Natural killer cell (primary cell): ENCODE results near the gene FAM170B. TPM values are rescaled to one million over a fixed set of nuclear protein-coding genes. Genes with fewer than 3 reads are reported as not detected.
A peak's percentile ranks its signal among the peaks of the same experiment; 100 is the strongest.

Experiments
- ATAC-seq, 3 donors: fragments of 150-1000 bp in 2 of 3; fragments of 200-7000 bp in 1 of 3; cut with Tn5 transposase; 1 replicate in 1 of 3; 2 replicates in 2 of 3; pipeline ENCODE4 v1.10.0; 2021; ENCODE audit warnings: mild to moderate bottlenecking in 2 of 3, moderate library complexity in 2 of 3
- DNase-seq, 2 donors: peaks; one replicate each; pipeline versions ENCODE4 v3.0.0 to v3.0.0-alpha.2; 2013 to 2021; ENCODE audit warnings: mixed read lengths in 1 of 2
- H3K27ac ChIP-seq: one replicate; pipeline ENCODE4 v1.5.1; 2013; ENCODE audit warnings: mild to moderate bottlenecking, low read length
- H3K27me3 ChIP-seq: one replicate; pipeline ENCODE4 v1.6.1; 2013; ENCODE audit warnings: low read length; ENCODE audit not compliant: control insufficient read depth, insufficient read depth
- H3K36me3 ChIP-seq: one replicate; pipeline ENCODE4 v1.6.1; 2013; ENCODE audit warnings: low read length; ENCODE audit not compliant: control insufficient read depth, insufficient read depth
- H3K4me1 ChIP-seq: one replicate; pipeline ENCODE4 v1.6.1; 2013; ENCODE audit warnings: low read length; ENCODE audit not compliant: control insufficient read depth, insufficient read depth
- H3K4me3 ChIP-seq: one replicate; pipeline ENCODE4 v1.5.1; 2013; ENCODE audit warnings: low read length
- H3K9me3 ChIP-seq: one replicate; pipeline ENCODE4 v1.6.1; 2013; ENCODE audit warnings: low read length; ENCODE audit not compliant: control insufficient read depth, insufficient read depth
- H3K27ac Mint-ChIP-seq, 2 donors: one replicate each; pipeline ENCODE4 v1.8.0; 2022; ENCODE audit warnings: mild to moderate bottlenecking in 2 of 2, mixed read lengths in 2 of 2, moderate library complexity in 1 of 2
- H3K27me3 Mint-ChIP-seq, 2 donors: one replicate each; pipeline ENCODE4 v1.8.0; 2022; ENCODE audit warnings: low read depth in 2 of 2, mixed read lengths in 2 of 2
- H3K36me3 Mint-ChIP-seq: one replicate; pipeline ENCODE4 v1.8.0; 2022; ENCODE audit warnings: mixed read lengths
- H3K4me1 Mint-ChIP-seq, 2 donors: one replicate each; pipeline ENCODE4 v1.8.0; 2022; ENCODE audit warnings: mixed read lengths in 2 of 2
- H3K4me3 Mint-ChIP-seq: one replicate; pipeline ENCODE4 v1.8.0; 2022; ENCODE audit warnings: mild to moderate bottlenecking, moderate library complexity, mixed read lengths
- H3K9me3 Mint-ChIP-seq, 2 donors: one replicate each; pipeline ENCODE4 v1.8.0; 2022; ENCODE audit warnings: mixed read lengths in 2 of 2
- CTCF ChIP-seq: fragments of 200-600 bp; IDR thresholded peaks from one replicate; pipeline ENCODE4 v1.8.0; 2022; ENCODE audit warnings: antibody characterized with exemption
- WGBS: methylation state at CpG from one replicate; pipeline ENCODE4 v1.1.7; 2013; ENCODE audit warnings: missing lambda C conversion rate; ENCODE audit not compliant: insufficient coverage; 5-methylcytosine and 5-hydroxymethylcytosine counted together
- intact Hi-C: fragments of 100-400 bp; cut with micrococcal nuclease; formaldehyde crosslinking; loops from one replicate; pipeline ENCODE4 v1.14.2; 2022
- total RNA-seq, 4 donors: library from RNA; stranded (reverse); fragments of 120-200 nt in 1 of 4; gene quantifications; one replicate each; pipeline versions ENCODE4 v1.2.3 to v1.2.4, GENCODE V29; 2013 to 2022

Gene FAM170B
- total RNA-seq, 3 donors from 2014 or later (not counting 1 experiment from before 2014, with no cell fraction given): not detected

DNA sequence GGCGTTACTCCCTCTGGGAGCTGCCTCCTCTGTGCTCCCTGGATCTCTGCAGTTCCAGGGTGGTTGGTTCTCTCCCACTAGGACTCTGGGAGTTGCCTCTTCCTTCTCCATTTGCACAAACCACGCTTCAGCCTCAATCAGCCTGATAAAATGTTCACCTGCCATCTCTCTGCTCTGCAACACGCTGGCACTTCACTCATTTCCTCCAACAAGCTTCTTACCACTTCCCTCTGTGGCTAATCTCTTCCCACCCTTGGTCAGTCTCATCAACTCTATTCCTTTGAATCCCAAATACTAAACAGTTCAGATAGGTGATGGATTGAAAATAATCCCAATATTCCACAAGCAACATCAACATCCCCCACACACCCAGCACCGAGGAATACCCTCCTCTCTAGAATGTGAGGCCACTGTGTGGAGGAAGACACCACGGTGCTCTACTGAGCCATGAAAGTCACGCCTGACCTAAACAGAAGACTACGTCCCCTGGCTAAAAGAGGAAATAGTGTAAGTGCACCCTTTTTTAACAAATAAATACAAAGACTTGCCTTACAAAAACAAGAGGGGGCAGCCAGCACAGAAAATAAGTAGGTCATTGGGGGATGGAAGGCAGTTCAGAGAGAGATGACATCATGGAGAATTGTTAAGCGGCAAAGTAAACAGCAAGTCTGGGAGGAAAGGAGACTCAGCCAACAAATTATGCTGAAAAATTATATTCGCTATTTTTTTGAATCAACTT, 1.9 kb upstream of the FAM170B start:
- 30% methylated on average over 6 of the region's 9 CpGs for WGBS
- Mint-ChIP-seq H3K9me3 (peaks cover 0 to 2% of the 10 kb centered on the region in 2 donors), H3K27ac (peak overlapping the region; percentile 66 to 74), H3K27me3 (no peaks in the 10 kb centered on the region), H3K36me3 (no peaks in the 10 kb centered on the region), H3K4me3 (peak overlapping the region; percentile 76), H3K4me1 (peaks cover 33 to 36% of the 10 kb centered on the region in 2 donors)
- DNase-seq (no peak), ATAC-seq (peak; percentile 51 to 74 (median 68))
- Histone ChIP-seq H3K9me3 (no peaks in the 10 kb centered on the region), H3K27me3 (no peaks in the 10 kb centered on the region), H3K4me1 (peaks cover 22% of the 10 kb centered on the region), H3K36me3 (no peaks in the 10 kb centered on the region), H3K27ac (peak overlapping the region; percentile 18), H3K4me3 (no peak overlapping the region)
- TF ChIP-seq CTCF: no peak
- intact Hi-C loops: no loop called here

GRCh38 chr10:49134327-49134726, 506 bp upstream of the FAM170B start:
- 39% methylated on average over 3 of the region's 3 CpGs for WGBS
- Histone ChIP-seq H3K9me3 (no peaks in the 10 kb centered on the region), H3K27ac (no peak overlapping the region), H3K4me3 (no peak overlapping the region), H3K36me3 (no peaks in the 10 kb centered on the region), H3K27me3 (no peaks in the 10 kb centered on the region), H3K4me1 (peaks cover 22% of the 10 kb centered on the region)
- ATAC-seq (peak; percentile 27 to 57 (median 48)), DNase-seq (no peak)
- no peak for TF ChIP-seq CTCF
- no peak overlapping the region for H3K4me3 Mint-ChIP-seq
- peaks cover 33 to 36% of the 10 kb centered on the region in 2 donors for H3K4me1 Mint-ChIP-seq
- H3K36me3 Mint-ChIP-seq: no peaks in the 10 kb centered on the region
- peaks cover 0 to 2% of the 10 kb centered on the region in 2 donors for H3K9me3 Mint-ChIP-seq
- intact Hi-C loops: no loop called here
- H3K27ac Mint-ChIP-seq: peak overlapping the region; percentile 24 to 66
- peaks cover 1 to 3% of the 10 kb centered on the region in 2 donors for H3K27me3 Mint-ChIP-seq

DNA sequence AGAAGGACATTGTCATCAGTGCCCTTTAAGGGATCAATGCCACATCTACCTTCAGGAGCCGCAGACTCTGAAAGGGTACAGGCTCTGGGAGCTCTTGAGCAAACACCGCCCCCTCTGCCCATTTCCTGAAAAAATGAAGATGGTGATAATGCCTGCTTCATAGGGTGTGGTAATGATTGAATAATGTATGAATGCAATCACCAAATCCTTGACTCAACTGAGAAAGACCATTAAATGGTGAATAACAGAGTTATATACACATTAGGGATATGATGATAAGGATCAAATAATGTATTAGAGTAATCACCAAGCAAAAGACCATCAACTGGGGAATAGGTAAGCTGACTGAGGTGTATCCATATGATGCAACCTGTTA, 1.5 kb downstream of the FAM170B start:
- Histone ChIP-seq H3K27me3 (no peaks in the 10 kb centered on the region), H3K27ac (no peak overlapping the region), H3K4me1 (peaks cover 18% of the 10 kb centered on the region), H3K36me3 (no peaks in the 10 kb centered on the region), H3K4me3 (no peak overlapping the region), H3K9me3 (no peaks in the 10 kb centered on the region)
- WGBS: 92% methylated on average over 2 of the region's 2 CpGs
- Mint-ChIP-seq H3K36me3 (no peaks in the 10 kb centered on the region), H3K27me3 (peaks cover 17% of the 10 kb centered on the region in 2 donors), H3K27ac (no peak overlapping the region), H3K4me1 (peaks cover 32 to 34% of the 10 kb centered on the region in 2 donors), H3K9me3 (peaks cover 0 to 2% of the 10 kb centered on the region in 2 donors), H3K4me3 (no peak overlapping the region)
- intact Hi-C loops: no loop called here
- ATAC-seq (no peak), DNase-seq (no peak)
- no peak for TF ChIP-seq CTCF
